HFF-Myc (cell line): ENCODE data around the gene SYDE1.
A peak's percentile ranks its signal among the peaks of the same experiment; 100 is the strongest.

ENCODE experiments used
- DNase-seq: peaks from one replicate; pipeline ENCODE4 v3.0.0-alpha.2; 2011; ENCODE audit warnings: low read depth; ENCODE audit errors: extremely low read depth
- H3K4me3 ChIP-seq: replicated peaks from 2 replicates; pipeline ENCODE4 v1.5.1; 2011; ENCODE audit warnings: low read depth, mild to moderate bottlenecking, control low read depth, low read length
- CTCF ChIP-seq: IDR thresholded peaks from 2 replicates; pipeline ENCODE4 v1.5.1; 2012; ENCODE audit warnings: mild to moderate bottlenecking, low read depth, low read length, control low read depth; ENCODE audit errors: missing control alignments

SYDE1 gene

GRCh38 chr19:15159251-15159650 is 52.0 kb downstream of the SYDE1 start:
- no peak for DNase-seq
- no peak for TF ChIP-seq CTCF
- no peak overlapping the region for H3K4me3 ChIP-seq

GRCh38 chr19:15161028-15161984 is 54.1 kb downstream of the SYDE1 start:
- H3K4me3 ChIP-seq: no peak overlapping the region
- no peak for DNase-seq
- peak; percentile 30 for TF ChIP-seq CTCF
